MM.1S (cell line): ENCODE data around the gene NSUN7.

ENCODE experiments used
- EZH2phosphoT487 ChIP-seq: fragments of 300-600 bp; sonication (generic); IDR thresholded peaks from 2 replicates; pipeline ENCODE4 v1.6.1; 2018; ENCODE audit warnings: antibody characterized with exemption, low read length
- TF ChIP-seq, protein P1 (sequence below): fragments of 300-600 bp; sonication (generic); IDR thresholded peaks from 2 replicates; pipeline ENCODE4 v1.5.1; 2016; ENCODE audit warnings: antibody characterized with exemption, low read length, mixed read lengths

DNA sequence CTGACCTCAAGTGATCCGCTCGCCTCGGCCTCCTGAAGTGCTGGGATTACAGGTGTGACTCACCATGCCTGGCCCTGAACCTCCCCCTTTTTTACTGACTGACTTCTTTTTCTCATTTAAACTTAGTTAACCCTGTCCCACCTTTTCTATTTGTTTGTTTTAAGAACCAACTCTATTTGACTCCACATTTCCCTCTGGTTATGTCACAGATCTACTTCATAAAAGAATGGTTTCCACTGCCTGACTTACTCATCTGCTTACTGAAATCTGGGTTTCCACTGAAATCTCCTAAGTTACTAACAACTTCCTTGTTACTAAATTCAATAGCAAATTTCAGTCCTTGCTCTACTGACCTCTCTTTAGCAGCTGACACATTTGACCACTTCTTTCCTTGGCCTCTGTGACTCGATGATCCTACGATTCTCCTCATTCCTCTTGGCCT is 28.0 kb upstream of the NSUN7 start:
- TF ChIP-seq EZH2phosphoT487 = no peak
- TF ChIP-seq, protein P1, sequence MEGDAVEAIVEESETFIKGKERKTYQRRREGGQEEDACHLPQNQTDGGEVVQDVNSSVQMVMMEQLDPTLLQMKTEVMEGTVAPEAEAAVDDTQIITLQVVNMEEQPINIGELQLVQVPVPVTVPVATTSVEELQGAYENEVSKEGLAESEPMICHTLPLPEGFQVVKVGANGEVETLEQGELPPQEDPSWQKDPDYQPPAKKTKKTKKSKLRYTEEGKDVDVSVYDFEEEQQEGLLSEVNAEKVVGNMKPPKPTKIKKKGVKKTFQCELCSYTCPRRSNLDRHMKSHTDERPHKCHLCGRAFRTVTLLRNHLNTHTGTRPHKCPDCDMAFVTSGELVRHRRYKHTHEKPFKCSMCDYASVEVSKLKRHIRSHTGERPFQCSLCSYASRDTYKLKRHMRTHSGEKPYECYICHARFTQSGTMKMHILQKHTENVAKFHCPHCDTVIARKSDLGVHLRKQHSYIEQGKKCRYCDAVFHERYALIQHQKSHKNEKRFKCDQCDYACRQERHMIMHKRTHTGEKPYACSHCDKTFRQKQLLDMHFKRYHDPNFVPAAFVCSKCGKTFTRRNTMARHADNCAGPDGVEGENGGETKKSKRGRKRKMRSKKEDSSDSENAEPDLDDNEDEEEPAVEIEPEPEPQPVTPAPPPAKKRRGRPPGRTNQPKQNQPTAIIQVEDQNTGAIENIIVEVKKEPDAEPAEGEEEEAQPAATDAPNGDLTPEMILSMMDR = no peak
